ENCODE results near the gene CIAO2B.

Gene CIAO2B

DNA sequence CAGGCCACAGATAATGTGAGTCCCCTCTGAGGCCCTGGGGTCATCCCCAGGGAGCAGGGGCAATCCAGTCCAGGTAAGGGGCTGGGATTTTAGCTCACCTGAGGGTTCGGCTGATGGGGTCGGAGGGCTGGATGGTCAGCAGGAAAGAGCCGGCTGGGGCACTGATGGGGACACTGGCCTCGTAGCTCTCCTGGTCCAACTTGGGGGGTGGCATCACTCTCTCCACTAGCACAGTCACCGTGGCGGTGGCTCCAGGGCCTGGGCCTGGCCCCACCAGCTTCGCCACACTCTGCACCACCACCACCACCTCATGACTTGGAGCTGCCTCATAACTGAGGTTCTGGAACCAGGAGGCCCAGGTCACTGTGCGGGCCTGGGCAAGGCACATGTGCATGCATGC is 22.4 kb downstream of the CIAO2B start:
- no peak for DNase-seq (ENCODE audit: insufficient read length, low spot score)
- TF ChIP-seq, protein P1, sequence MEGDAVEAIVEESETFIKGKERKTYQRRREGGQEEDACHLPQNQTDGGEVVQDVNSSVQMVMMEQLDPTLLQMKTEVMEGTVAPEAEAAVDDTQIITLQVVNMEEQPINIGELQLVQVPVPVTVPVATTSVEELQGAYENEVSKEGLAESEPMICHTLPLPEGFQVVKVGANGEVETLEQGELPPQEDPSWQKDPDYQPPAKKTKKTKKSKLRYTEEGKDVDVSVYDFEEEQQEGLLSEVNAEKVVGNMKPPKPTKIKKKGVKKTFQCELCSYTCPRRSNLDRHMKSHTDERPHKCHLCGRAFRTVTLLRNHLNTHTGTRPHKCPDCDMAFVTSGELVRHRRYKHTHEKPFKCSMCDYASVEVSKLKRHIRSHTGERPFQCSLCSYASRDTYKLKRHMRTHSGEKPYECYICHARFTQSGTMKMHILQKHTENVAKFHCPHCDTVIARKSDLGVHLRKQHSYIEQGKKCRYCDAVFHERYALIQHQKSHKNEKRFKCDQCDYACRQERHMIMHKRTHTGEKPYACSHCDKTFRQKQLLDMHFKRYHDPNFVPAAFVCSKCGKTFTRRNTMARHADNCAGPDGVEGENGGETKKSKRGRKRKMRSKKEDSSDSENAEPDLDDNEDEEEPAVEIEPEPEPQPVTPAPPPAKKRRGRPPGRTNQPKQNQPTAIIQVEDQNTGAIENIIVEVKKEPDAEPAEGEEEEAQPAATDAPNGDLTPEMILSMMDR (IDR thresholded peaks at IDR 0.05; ENCODE audit: insufficient read depth, missing control alignments): no peak
- FAIRE-seq: no peak

DNA sequence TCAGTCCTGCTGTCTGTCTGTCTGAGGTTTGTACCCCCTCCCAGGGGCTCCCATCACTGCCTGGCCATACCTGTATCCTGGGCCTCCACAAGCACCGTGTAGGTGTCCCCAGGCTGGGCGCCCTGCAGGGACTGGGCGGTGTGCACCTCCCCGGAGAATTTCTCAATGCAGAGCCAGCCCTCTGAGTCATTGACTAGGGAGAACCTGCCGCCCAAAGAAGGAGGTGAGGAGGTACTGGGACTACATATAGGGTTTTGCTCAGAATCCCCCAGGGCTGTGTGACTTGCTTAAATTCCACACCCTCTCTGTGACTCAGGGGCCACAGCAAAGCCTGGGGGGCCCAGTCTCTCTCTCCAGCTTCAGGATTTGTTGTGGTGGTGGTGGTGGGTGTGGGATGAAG is 23.1 kb downstream of the CIAO2B start:
- TF ChIP-seq, protein P1 (IDR thresholded peaks at IDR 0.05; ENCODE audit: insufficient read depth, missing control alignments): no peak
- FAIRE-seq: no peak
- DNase-seq (ENCODE audit: insufficient read length, low spot score): no peak

DNA sequence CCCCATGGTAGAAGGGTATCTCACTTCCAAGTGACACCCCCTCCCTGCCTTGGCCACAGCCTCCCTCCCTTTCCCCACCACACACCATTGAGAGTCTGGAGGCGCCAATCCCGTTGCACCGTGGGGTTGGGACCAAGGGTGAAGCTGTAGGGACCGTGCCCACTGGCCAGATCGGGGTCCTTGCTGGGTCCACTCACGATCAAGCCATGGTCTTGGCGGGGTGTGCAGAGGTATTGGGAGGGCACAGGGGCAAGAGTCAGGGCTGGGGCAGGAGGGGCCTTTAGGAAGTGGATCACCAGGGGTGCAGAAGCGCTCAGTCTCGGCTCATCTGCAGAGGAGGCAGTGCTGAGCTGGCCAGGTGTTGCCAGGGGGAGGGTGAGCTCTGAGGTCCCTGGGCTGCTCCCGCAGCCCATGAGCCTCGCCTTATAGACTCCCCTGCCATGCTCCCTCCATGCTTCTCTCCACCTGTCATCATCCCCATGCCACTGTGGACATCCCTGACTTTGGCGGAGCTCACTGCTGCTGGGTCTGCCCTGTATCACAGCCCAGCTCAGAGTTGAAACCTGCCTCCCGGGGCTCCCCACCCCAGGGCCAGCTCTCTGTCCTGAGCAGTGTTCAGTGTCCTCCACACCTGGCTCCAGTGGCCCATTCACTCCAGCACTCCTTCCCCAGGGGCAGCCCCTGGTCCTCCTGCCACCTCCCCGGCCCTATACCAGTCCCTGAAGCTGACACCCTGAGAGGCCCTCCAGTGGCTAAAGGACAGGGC is 23.8 kb downstream of the CIAO2B start:
- TF ChIP-seq, protein P1 (IDR thresholded peaks at IDR 0.05; ENCODE audit: insufficient read depth, missing control alignments): no peak
- FAIRE-seq: no peak

DNA sequence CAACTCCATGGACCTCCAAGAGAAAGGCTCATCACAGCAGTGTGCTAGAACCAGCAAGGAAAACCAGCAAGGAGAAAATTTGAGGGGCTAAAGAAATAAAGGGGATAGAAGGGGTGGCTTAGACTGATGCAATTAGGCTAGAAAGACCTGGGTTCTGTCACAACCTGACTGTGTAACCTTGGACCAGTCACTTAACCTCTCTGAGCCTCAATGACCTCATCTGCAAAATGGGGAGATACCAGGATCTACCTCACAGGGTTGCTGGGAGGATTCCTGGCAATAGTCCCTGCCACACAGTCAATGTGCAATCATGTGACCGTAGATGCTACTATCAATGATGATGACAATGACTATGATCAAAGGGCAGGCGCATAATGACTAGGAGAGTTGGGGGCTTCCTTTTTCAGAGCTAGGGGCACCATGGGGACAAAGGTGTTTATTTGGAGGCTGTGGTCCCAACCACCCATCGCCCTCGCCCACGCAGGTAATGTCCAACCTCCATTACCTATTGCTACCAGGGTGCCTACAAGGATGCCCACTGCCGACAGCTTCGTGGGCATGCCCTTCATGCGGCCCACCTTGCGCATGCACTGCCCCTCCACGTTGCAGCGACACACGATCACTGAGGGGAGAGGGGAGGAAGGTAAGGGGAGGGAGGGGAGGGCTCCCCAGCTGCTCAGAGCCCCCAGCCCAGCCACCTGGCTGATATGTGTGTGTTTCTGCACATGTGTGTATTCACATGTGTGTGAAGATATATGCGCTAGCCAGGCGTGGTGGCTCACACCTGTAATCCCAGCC is 25.2 kb downstream of the CIAO2B start:
- FAIRE-seq (no peak), DNase-seq (ENCODE audit: insufficient read length, low spot score) (no peak)
- TF ChIP-seq, protein P1 (IDR thresholded peaks at IDR 0.05; ENCODE audit: insufficient read depth, missing control alignments): no peak

More for the DNA sequence above, 23.8 kb downstream of the CIAO2B start:
- no peak for DNase-seq (ENCODE audit: insufficient read length, low spot score)

DNA sequence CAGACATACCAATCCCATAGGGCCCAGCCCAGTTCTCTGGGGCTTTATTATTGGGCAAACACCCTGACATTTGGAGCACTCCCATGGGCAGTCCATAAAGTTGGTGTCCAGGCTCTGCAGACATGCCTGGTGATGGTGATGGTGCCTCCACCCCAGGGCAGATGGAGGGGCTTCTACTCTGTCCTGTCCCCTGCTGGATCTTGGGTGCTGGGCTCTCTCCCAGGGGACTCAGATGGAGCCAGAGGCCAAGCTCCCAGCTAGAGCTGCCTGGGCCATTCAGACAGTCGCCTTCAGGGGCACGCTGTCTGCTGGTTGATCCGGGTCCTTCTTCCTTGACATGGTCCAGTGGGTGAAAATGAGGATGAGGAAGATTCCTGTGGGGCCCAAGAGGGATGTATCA is 26.1 kb downstream of the CIAO2B start:
- DNase-seq (ENCODE audit: insufficient read length, low spot score) (no peak), FAIRE-seq (no peak)
- TF ChIP-seq, protein P1 (IDR thresholded peaks at IDR 0.05; ENCODE audit: insufficient read depth, missing control alignments): no peak

DNA sequence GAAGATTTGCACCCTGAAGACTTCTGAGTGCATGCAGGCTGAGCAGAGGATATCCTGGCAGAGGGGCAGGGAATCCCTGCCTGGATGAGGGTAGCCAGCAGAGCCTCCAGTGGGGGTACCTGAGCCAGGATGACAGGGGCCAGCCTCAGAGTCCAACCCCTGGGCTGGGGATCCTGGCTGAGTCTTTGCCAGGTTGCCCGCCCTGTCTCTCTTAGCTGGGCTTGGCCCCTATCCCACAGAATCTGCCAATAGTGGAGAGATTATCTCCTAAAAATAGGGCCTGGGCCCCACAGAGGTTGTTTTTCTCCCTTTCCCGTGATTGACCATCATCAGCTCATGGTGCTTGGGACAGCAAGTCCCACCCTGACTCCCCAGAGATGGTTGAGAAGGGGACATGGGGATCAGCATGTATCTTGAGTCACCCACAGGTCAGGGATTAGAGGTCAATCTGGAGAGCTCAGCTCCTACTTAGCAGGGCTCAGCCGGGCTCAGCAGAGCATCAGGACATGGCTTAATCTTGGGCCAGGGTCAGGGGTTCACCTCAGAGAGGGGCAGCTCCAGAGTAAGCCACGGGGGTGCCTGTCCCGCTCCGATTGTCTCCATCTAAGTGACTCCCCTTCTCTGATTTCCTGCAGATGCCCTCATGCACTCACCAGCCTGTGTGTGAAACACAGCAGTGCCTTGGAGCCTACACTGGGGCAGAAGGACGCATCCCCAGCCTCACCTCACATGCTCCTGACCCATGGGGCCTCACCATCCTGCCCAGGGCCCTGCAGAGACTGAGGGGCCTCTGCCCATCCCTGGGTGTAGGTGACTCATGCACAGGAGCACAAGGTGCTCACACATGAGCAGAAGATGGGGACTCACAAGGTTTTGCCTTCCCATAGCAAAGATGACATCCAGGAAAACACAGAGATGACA is 27.0 kb downstream of the CIAO2B start:
- TF ChIP-seq, protein P1 (IDR thresholded peaks at IDR 0.05; ENCODE audit: insufficient read depth, missing control alignments): no peak
- DNase-seq (ENCODE audit: insufficient read length, low spot score): no peak
- no peak for FAIRE-seq

Data from D721Med (cell line).